ENCODE measurements around the gene DVL1. TPM values are rescaled to one million over a fixed set of nuclear protein-coding genes. Genes with fewer than 3 reads are reported as not detected.

Gene DVL1
- total and polyA plus RNA-seq, 2 of the 13 experiments (the other 11 are each of a cell fraction or from before 2014, with no cell fraction given), result 30.8 to 60.4 TPM

- peak; percentile 74 for TF ChIP-seq ZNF563 (CRISPR knock-in tag; IDR thresholded peaks at IDR 0.05)
- TF ChIP-seq UBTF (CRISPR knock-in tag; IDR thresholded peaks at IDR 0.05), result 0 out of 2 replicates have a peak, but pooled peaks have one; percentile 8
- peak; percentile 29; the same call in 1 of the 2 replicates for TF ChIP-seq ZNF710 (CRISPR knock-in tag; IDR thresholded peaks at IDR 0.05; ENCODE audit: borderline replicate concordance)
- no peak for TF ChIP-seq NFYC (CRISPR knock-in tag; IDR thresholded peaks at IDR 0.05)
- TF ChIP-seq NBN (conservative IDR thresholded peaks at IDR 0.05), result no peak
- no peak for TF ChIP-seq E2F5 (CRISPR knock-in tag; conservative IDR thresholded peaks at IDR 0.05)
- TF ChIP-seq ATAD3A (CRISPR knock-in tag; IDR thresholded peaks at IDR 0.05), result no peak
- no peak for TF ChIP-seq CHCHD3 (CRISPR knock-in tag; IDR thresholded peaks at IDR 0.05)
- peak; percentile 86; the same call in 1 of the 2 replicates for TF ChIP-seq ZNF441 (CRISPR knock-in tag; IDR thresholded peaks at IDR 0.05; ENCODE audit: borderline replicate concordance)
- TF ChIP-seq ZSCAN9 (CRISPR knock-in tag; IDR thresholded peaks at IDR 0.05; ENCODE audit: borderline replicate concordance), result no peak
- no peak for TF ChIP-seq IRF1 (CRISPR knock-in tag; IDR thresholded peaks at IDR 0.05; ENCODE audit: low read depth)
- TF ChIP-seq FOXP1 (IDR thresholded peaks at IDR 0.05), result no peak
- no peak for TF ChIP-seq FOXP1 (CRISPR knock-in tag; IDR thresholded peaks at IDR 0.05)
- no peak for TF ChIP-seq AKNA (CRISPR knock-in tag; IDR thresholded peaks at IDR 0.05; ENCODE audit: borderline replicate concordance)
- TF ChIP-seq ZNF275 (CRISPR knock-in tag; IDR thresholded peaks at IDR 0.05; ENCODE audit: borderline replicate concordance), result no peak
- TF ChIP-seq ZNF362 (CRISPR knock-in tag; IDR thresholded peaks at IDR 0.05; ENCODE audit: borderline replicate concordance), result no peak
- no peak for TF ChIP-seq ZNF136 (CRISPR knock-in tag; IDR thresholded peaks at IDR 0.05; ENCODE audit: low read depth)
Observed at GRCh38 chr1:1334835-1335234, 14.4 kb downstream of the DVL1 start (continued).

All from HepG2 (cell line).